Measurements from ENCODE around the gene LRRTM4. TPM values are rescaled to one million over a fixed set of nuclear protein-coding genes. Genes with fewer than 3 reads are reported as not detected.

LRRTM4 gene
- total RNA-seq, 1 donor from 2014 or later: 5.4 TPM

GRCh38 chr2:76862901-76863300, 659.3 kb downstream of the LRRTM4 start:
- no peaks in the 10 kb centered on the region for H3K4me1 Mint-ChIP-seq (ENCODE audit: unreplicated experiment)
- no peaks in the 10 kb centered on the region for H3K9me3 Mint-ChIP-seq
- no peak overlapping the region for H3K27ac Mint-ChIP-seq
- H3K27me3 Mint-ChIP-seq: peaks cover 3% of the 10 kb centered on the region
- no peak for DNase-seq (ENCODE audit: extremely low spot score, unreplicated experiment)
- no peaks in the 10 kb centered on the region for H3K36me3 Mint-ChIP-seq
- H3K4me3 Mint-ChIP-seq: no peak overlapping the region
- TF ChIP-seq CTCF (conservative IDR thresholded peaks at IDR 0.05): no peak

- peaks cover 3% of the 10 kb centered on the region for H3K27me3 Mint-ChIP-seq
- TF ChIP-seq CTCF (conservative IDR thresholded peaks at IDR 0.05): no peak
- no peak overlapping the region for H3K27ac Mint-ChIP-seq
- DNase-seq (ENCODE audit: extremely low spot score, unreplicated experiment): no peak
- no peaks in the 10 kb centered on the region for H3K36me3 Mint-ChIP-seq
- H3K9me3 Mint-ChIP-seq: no peaks in the 10 kb centered on the region
- no peaks in the 10 kb centered on the region for H3K4me1 Mint-ChIP-seq (ENCODE audit: unreplicated experiment)
- H3K4me3 Mint-ChIP-seq: no peak overlapping the region
Observed at GRCh38 chr2:76861708-76862107, 660.5 kb downstream of the LRRTM4 start.

- H3K4me1 Mint-ChIP-seq (ENCODE audit: unreplicated experiment): no peaks in the 10 kb centered on the region
Observed at GRCh38 chr2:76851000-76851399, 671.2 kb downstream of the LRRTM4 start.

GRCh38 chr2:76849086-76849485, 673.1 kb downstream of the LRRTM4 start:
- no peak for DNase-seq (ENCODE audit: extremely low spot score, unreplicated experiment)
- Mint-ChIP-seq H3K4me1 (ENCODE audit: unreplicated experiment) (no peaks in the 10 kb centered on the region), H3K27ac (no peak overlapping the region), H3K4me3 (no peak overlapping the region), H3K27me3 (no peaks in the 10 kb centered on the region), H3K9me3 (no peaks in the 10 kb centered on the region), H3K36me3 (no peaks in the 10 kb centered on the region)
- no peak for TF ChIP-seq CTCF (conservative IDR thresholded peaks at IDR 0.05)

More at GRCh38 chr2:76851000-76851399, 671.2 kb downstream of the LRRTM4 start:
- H3K9me3 Mint-ChIP-seq: no peaks in the 10 kb centered on the region
- H3K4me3 Mint-ChIP-seq: no peak overlapping the region
- no peak overlapping the region for H3K27ac Mint-ChIP-seq
- no peak for DNase-seq (ENCODE audit: extremely low spot score, unreplicated experiment)
- TF ChIP-seq CTCF (conservative IDR thresholded peaks at IDR 0.05): no peak
- H3K36me3 Mint-ChIP-seq: no peaks in the 10 kb centered on the region
- no peaks in the 10 kb centered on the region for H3K27me3 Mint-ChIP-seq

GRCh38 chr2:76839826-76840225, 682.4 kb downstream of the LRRTM4 start:
- no peak for DNase-seq (ENCODE audit: extremely low spot score, unreplicated experiment)
- H3K4me1 Mint-ChIP-seq (ENCODE audit: unreplicated experiment): no peaks in the 10 kb centered on the region
- no peak overlapping the region for H3K27ac Mint-ChIP-seq
- H3K27me3 Mint-ChIP-seq: no peaks in the 10 kb centered on the region
- no peak for TF ChIP-seq CTCF (conservative IDR thresholded peaks at IDR 0.05)
- no peaks in the 10 kb centered on the region for H3K36me3 Mint-ChIP-seq
- H3K4me3 Mint-ChIP-seq: no peak overlapping the region
- H3K9me3 Mint-ChIP-seq: no peaks in the 10 kb centered on the region

Measured in type B pancreatic cell (in vitro differentiated cells).